Left cardiac atrium (tissue), 4 donors: ENCODE data around the gene NAV2. TPM values are rescaled to one million over a fixed set of nuclear protein-coding genes. Genes with fewer than 3 reads are reported as not detected.

ENCODE experiments used
- ATAC-seq, 2 donors: fragments of 200-7000 bp; cut with Tn5 transposase; one replicate each; pipeline ENCODE4 v1.9.1; 2020; ENCODE audit warnings: mild to moderate bottlenecking in 2 of 2, moderate library complexity in 2 of 2
- DNase-seq: peaks from one replicate; pipeline ENCODE4 v3.0.0-alpha.2; 2020
- intact Hi-C, 2 donors: fragments of 100-400 bp; cut with DNase I; formaldehyde crosslinking; loops; one replicate each; pipeline versions ENCODE4 v1.14.1 to v1.15.1; 2022 to 2023
- total RNA-seq, 2 donors: library from RNA; stranded (reverse); fragmentation: NEBNext Ultra II Directional; extraction: Animal tissue kit (Norgen Biotek cat#: 25700); gene quantifications; one replicate each; pipeline ENCODE4 v1.2.1, GENCODE V29; 2021
- donor health status: DM: no; HTN: yes; CAD: no.
- donor health status: DM: no; HTN: yes; CAD: no; lungs with severe emphysema.
- donor health status: DM: yes; HTN: yes; CAD: no.
- donor health status: Dilated cardiomyopathy.

Gene NAV2
- total RNA-seq, 2 donors from 2014 or later = 12.3 to 15.3 TPM

DNA sequence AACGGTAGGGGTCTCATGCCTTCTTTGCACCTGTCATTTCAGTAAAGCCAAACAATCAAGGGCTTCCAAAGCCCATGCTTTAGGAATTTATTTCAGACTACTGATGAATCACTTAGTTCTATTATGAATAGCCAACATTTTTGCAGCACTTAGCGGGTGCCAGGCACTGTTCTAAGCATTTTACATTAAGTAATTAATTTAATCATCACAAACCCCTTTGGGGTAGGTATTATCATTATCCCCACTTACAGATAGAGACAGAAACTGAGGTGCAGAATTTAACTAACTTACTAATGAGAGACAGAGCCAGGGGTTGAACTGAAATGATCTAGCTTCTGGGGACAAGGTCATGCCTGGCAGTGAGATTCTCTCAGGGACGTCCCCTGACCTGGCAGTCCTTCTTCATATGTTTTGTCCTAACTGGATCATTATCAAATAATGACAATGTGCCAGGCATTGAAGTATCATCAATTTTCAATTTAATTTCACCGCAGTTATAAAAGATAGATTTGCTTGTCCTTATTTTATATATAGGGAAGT is 31.7 kb upstream of the NAV2 start:
- DNase-seq (no peak), ATAC-seq (no peak)
- intact Hi-C loops = no loop called here

DNA sequence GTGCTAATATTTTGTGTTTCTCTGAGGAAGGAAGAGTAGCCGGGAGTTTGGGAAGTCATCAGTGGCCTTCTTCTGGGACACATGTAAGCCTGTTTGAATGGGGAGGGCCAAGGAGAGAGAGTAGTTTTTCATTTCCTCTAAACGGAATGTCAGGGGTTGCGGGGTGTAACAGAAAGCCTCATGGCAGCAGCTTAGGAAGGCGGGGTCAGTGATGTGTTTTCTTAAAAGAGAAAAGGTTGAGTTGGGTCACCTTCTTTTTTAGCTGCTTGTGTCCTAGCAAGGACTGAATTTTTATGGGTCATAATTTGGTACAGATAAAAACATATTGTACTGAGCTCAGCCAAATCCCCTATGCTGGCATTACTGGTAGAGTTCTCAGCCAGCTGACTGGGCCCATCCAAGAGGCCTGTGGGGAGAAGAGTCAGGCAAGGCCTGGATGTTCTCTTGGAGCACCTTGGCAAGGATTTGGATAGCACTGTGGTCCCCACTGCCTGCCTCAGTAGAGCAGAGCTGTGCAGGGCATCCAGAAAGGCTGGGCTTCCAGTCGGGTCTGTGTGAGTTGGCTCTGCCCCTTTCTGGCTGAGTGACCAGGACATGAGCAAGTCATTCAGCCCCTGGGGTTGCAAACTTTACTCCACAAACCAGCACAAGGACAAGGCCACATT is 29.4 kb upstream of the NAV2 start:
- intact Hi-C loops = no loop called here
- DNase-seq = peak; percentile 71
- peak; percentile 61 to 89 for ATAC-seq

DNA sequence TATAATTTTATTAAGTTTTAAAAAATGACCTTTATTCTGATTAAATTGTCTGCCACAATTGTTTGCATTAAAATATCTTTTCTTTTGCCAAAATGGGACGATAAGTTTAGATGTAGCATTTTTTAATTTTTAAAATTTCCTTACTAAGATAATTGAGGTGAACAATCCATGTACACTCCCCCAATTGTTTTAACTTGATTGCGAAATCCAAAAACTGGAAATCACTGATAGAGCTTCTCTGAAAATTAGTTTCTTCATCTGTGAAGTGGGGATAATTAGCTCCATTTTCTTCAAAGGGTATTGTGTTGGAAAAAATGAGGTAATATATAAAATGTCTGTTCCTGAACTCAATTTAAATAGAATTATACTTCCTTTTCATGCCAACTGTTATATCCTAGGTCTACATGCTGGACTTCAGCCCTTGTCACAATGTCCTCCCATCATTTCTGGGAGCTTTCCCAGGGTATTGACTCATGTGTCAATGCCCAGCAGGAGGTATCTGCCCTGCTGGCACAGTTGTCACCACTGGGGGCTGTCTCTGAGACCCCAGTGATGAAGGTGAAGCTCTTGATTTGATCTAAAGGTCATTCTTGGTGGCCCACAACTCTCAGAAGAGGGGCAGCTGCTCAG is 28.7 kb upstream of the NAV2 start:
- no peak for DNase-seq
- intact Hi-C loops = no loop called here
- ATAC-seq = no peak

DNA sequence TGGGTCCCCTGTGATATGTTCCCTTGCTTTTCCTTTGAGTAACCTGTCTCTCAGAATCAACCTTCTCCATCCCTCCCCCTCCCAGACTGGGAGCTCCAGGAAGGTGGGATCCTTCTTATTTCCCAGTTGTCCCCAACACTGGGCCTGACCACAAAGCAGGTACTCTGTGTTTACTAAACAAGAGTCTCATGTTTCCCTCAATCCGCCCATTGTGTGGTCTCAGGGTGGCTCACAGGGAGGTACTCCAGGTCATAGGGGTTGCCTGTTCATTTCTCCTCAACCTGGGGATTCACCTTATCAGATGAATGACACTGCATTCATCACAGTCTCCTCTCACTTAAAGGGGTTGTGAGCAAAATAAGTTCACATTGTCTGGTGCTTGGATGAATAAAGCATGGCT is 26.4 kb upstream of the NAV2 start:
- DNase-seq (no peak), ATAC-seq (no peak)
- intact Hi-C loops = no loop called here

GRCh38 chr11:19687392-19687791 is 25.2 kb upstream of the NAV2 start:
- DNase-seq (no peak), ATAC-seq (no peak)
- intact Hi-C loops = no loop called here

- ATAC-seq (peak in 1 of 2 donors; percentile 68), DNase-seq (no peak)
- intact Hi-C loops = no loop called here
Observed at GRCh38 chr11:19689281-19690000, 23.2 kb upstream of the NAV2 start.

- intact Hi-C loops = no loop called here
- no peak for DNase-seq
- no peak for ATAC-seq
Observed at GRCh38 chr11:19690885-19691284, 21.8 kb upstream of the NAV2 start.

DNA sequence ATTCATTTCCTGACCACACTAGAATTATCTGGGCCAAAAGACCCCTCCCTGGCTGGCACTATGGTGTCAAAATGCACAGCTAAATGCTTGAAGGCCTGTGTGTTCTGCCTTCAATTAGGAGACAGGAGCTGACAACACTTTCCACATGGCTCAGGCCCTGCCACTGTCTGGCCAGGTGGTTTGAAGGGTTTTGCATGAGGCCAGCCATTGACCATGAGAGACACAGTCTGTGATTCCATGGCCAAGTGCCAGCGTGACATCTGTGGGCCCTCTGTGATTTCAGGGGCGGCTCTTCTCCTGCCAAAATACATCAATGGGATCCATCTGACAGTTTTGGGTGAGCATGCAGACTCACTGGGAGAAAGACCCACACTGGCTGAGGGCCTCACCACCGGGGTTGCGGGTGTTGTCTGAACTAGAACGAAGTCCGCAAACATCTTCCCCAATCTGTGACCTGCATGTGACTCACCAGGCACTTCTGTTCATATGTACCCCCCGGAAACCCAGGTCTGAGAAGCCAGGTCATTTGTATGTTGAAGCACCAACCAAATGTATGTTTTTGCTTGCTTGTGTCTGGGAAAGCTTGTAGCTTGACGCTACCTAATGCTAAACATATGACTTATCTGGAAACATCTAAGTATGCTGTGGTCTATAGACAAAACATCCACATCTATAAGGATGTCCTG is 20.7 kb upstream of the NAV2 start:
- ATAC-seq = no peak
- intact Hi-C loops = no loop called here
- DNase-seq = no peak

DNA sequence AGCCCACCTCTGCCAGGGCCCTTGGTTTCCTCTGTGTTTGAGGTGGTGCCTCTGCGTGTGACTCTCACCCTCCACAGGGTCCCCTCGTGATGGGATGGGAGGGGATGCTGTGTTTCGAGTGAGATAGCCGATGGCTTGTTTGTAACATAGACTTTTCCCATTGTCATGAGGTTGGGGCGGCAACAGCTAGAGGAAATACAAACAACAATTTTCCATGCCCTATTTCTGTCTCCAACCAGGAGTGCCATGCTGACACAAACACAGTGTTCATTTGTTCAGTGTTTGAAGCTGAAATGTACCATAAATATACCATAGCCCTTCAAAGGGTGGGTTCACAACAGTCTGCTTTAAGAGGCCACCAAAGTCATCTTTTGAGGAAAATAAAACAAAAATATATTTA is 19.5 kb upstream of the NAV2 start:
- intact Hi-C loops = no loop called here
- DNase-seq (no peak), ATAC-seq (no peak)

- DNase-seq (no peak), ATAC-seq (peak in 1 of 2 donors; percentile 21)
- intact Hi-C loops = no loop called here
Observed at GRCh38 chr11:19694796-19695345, 17.8 kb upstream of the NAV2 start.

DNA sequence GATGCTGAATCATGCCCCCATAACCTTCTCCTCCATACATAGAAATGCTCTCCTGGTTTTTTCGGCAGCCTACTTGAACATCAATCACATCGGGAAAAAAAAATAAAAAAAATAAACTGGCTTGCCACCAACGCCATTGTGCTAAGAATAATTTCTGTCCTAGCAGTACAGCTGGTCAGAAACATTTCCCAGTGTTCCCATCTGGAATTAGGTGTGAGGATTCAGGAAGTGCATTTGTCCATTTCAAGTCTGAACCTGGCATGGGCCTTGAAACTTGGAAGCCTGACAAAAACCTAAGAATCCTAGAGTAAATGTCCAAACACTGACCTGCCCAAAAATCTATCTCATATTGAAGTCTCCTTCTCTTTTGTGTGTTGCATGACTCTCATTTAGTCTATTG is 16.6 kb upstream of the NAV2 start:
- no peak for ATAC-seq
- intact Hi-C loops = no loop called here
- no peak for DNase-seq

- ATAC-seq (no peak), DNase-seq (no peak)
- intact Hi-C loops = no loop called here
Observed at GRCh38 chr11:19696904-19697303, 15.7 kb upstream of the NAV2 start.

GRCh38 chr11:19697721-19698121 is 14.9 kb upstream of the NAV2 start:
- ATAC-seq = peak; percentile 29 to 33
- intact Hi-C loops = no loop called here
- DNase-seq = no peak

GRCh38 chr11:19698493-19699292 is 13.9 kb upstream of the NAV2 start:
- ATAC-seq = peak; percentile 87 to 91
- intact Hi-C loops = no loop called here

DNA sequence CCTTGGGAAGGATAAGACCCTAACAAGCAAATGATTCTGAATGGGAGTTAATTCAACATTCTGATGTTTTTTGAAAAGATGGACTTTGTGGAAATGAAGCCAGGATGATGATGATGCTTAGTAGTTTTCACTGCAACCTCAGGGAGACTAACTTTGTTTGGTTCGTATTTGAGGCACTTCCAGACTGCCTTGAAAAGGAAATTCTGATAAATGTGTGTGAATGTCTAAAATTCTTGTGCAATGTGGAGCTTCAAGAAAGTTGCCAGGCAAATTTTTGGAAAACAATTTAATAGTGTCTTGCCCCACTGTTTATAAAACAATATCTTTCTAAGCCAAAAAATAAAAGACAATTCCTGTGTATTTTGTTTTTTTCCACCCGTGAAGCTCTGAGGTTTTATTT is 11.2 kb upstream of the NAV2 start:
- DNase-seq (no peak), ATAC-seq (no peak)
- intact Hi-C loops = no loop called here

More at GRCh38 chr11:19698493-19699292, 13.9 kb upstream of the NAV2 start:
- peak; percentile 78 for DNase-seq

DNA sequence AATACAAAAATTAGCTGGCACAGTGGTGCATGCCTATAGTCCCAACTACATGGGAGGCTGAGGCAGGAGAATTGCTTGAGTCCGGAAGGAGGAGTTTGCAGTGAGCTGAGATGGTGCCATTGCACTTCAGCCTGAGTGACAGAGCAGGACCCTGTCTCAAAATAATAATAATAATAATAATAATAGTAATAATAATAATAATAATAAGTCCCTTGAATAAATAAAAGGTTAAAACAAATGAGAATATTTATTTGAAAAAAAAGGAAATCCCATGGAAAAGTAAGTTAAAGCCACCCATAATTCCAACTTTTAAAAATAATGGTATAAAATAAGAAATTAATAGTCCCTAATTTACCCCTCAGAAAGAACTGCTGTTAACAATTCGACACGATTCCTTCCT is 10.0 kb upstream of the NAV2 start:
- intact Hi-C loops = no loop called here
- ATAC-seq = no peak
- no peak for DNase-seq

GRCh38 chr11:19703211-19703610 is 9.4 kb upstream of the NAV2 start:
- ATAC-seq (peak in 1 of 2 donors; percentile 53), DNase-seq (no peak)
- intact Hi-C loops = no loop called here

DNA sequence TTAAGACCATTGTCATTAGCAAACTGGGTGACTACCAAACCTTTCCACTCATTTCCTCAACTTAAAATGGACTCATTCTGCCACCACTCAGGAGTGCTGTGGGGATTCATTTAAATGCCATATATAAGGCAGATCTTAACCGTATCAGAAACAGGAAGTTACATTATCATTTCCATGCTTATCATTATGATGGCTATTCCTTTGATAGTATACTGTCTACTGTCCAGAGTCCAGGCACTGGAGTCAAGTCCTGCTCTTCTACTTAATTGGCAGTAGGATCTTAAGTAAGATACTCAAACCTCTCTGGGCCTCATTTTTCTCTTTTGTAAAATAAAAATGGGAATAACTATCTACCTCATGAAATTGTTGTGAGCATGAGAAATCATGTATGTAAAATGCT is 8.4 kb upstream of the NAV2 start:
- ATAC-seq = no peak
- DNase-seq = no peak
- intact Hi-C loops = no loop called here

DNA sequence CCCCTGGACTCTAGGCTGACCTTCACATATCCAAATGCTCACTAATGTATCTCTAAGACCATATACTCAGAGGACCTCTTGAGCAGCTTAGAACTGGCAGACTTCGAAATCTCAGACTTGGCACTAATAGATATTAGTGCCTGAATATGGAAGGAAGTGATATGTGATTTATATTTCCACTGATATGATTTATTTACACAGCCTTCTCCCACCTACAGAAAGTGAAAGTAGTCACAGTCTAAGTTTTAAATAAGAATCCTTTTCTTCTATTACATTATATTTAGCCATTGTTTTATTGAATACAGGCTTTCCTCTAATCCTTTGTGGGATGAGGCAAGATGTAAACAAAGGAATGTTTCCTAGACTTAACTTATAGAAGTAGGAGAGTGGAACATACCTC is 6.7 kb upstream of the NAV2 start:
- no peak for DNase-seq
- intact Hi-C loops = no loop called here
- ATAC-seq = no peak
